HepG2 (cell line): ENCODE measurements around the gene HEXA. TPM values are rescaled to one million over a fixed set of nuclear protein-coding genes. Genes with fewer than 3 reads are reported as not detected.

ENCODE experiments used
- ATAC-seq: fragments of 200-7000 bp; cut with Tn5 transposase; 3 replicates; pipeline ENCODE4 v1.9.1; 2020; ENCODE audit warnings: mild to moderate bottlenecking, moderate library complexity
- BruUV-seq: library from RNA; stranded (reverse); fragments of 400-500 nt; replicated peaks from 2 replicates; lab custom pipeline; 2021; lab: Mats Ljungman, UMichigan
- CTCF ChIA-PET: fragments of 300-600 bp; formaldehyde crosslinking; extraction: SDS; loops from one replicate; lab custom pipeline; 2021; ENCODE audit warnings: low total read pairs, inconsistent platforms, low intra/inter-chr PET ratio; lab: Yijun Ruan, JAX
- POLR2A ChIA-PET: fragments of 350-600 bp; sonication (Branson Sonifier 250); formaldehyde crosslinking; loops from one replicate; lab custom pipeline; 2020; ENCODE audit warnings: antibody characterized with exemption, inconsistent platforms; lab: Yijun Ruan, JAX
- DNase-seq: peaks from one replicate; pipeline ENCODE4 v3.0.0-alpha.2; 2015; ENCODE audit warnings: low spot score
- FAIRE-seq: peaks from 3 replicates; lab custom pipeline; 2011; peaks lifted over from hg19 to GRCh38; lab: Jason Lieb, UNC
- H2AFZ ChIP-seq: one replicate; pipeline ENCODE4 v1.6.1; 2011; ENCODE audit warnings: low read length, inconsistent platforms
- H3K27ac ChIP-seq: fragments of 300-600 bp; 3 replicates; pipeline ENCODE4 v1.8.0; 2011; ENCODE audit warnings: mixed run types, mild to moderate bottlenecking, mixed read lengths, low read length, inconsistent platforms; ENCODE audit not compliant: insufficient read depth; ENCODE audit errors: extremely low read length
- H3K27me3 ChIP-seq, 2 experiments: fragments of 200-600 bp in 1 of 2; 2 replicates in 1 of 2; 3 replicates in 1 of 2; pipeline versions ENCODE4 v1.6.0 to v1.8.0; 2011; ENCODE audit warnings: low read length in 2 of 2, mild to moderate bottlenecking in 2 of 2, moderate library complexity in 2 of 2, inconsistent platforms in 1 of 2; ENCODE audit not compliant: insufficient read depth in 2 of 2, control insufficient read depth in 1 of 2
- H3K36me3 ChIP-seq, 2 experiments: fragments of 200-600 bp in 1 of 2; replicated peaks in 1 of 2; 2 replicates in 1 of 2; 3 replicates in 1 of 2; pipeline versions ENCODE4 v1.5.1 to v1.8.0; 2011; ENCODE audit warnings: low read length in 2 of 2, inconsistent platforms in 1 of 2; ENCODE audit not compliant: insufficient read depth in 2 of 2, control insufficient read depth in 1 of 2
- H3K4me1 ChIP-seq: 2 replicates; pipeline ENCODE4 v1.5.1; 2012; ENCODE audit warnings: low read length, inconsistent platforms; ENCODE audit not compliant: insufficient read depth
- H3K4me2 ChIP-seq: 2 replicates; pipeline ENCODE4 v1.6.0; 2011; ENCODE audit warnings: low read depth, low read length, inconsistent platforms
- H3K4me3 ChIP-seq, 3 experiments: fragments of 200-600 bp in 1 of 3; sonication (generic), shearing (Covaris generic) in 1 of 3; replicated peaks in 1 of 3; 2 replicates each; pipeline ENCODE4 v1.5.1; 2011 to 2016; ENCODE audit warnings: low read length in 3 of 3, inconsistent platforms in 2 of 3, low read depth in 2 of 3, mild to moderate bottlenecking in 2 of 3, control low read depth in 1 of 3, mixed read lengths in 1 of 3; ENCODE audit not compliant: insufficient read depth in 1 of 3
- H3K79me2 ChIP-seq: one replicate; pipeline ENCODE4 v1.6.1; 2011; ENCODE audit warnings: low read length, inconsistent platforms; ENCODE audit not compliant: insufficient read depth
- H3K9ac ChIP-seq: 2 replicates; pipeline ENCODE4 v1.6.0; 2011; ENCODE audit warnings: mild to moderate bottlenecking, low read depth, low read length, inconsistent platforms; ENCODE audit not compliant: insufficient read depth
- H3K9me3 ChIP-seq: 2 replicates; pipeline ENCODE4 v1.5.1; 2012; ENCODE audit warnings: mild to moderate bottlenecking, low read length
- H4K20me1 ChIP-seq: 2 replicates; pipeline ENCODE4 v1.6.0; 2011; ENCODE audit warnings: inconsistent platforms, mild to moderate bottlenecking, low read length, moderate library complexity; ENCODE audit not compliant: insufficient read depth
- ELF4 ChIP-seq: sonication (generic); formaldehyde crosslinking; IDR thresholded peaks from 2 replicates; pipeline ENCODE4 v1.5.0; 2020; ENCODE audit warnings: missing genetic modification reagents, mild to moderate bottlenecking, moderate library complexity, borderline replicate concordance
- FOXP1 ChIP-seq, 2 experiments: fragments of 450-650 bp in 1 of 2; IDR thresholded peaks; 2 replicates each; pipeline ENCODE4 v1.6.1; 2017 to 2018; ENCODE audit warnings: antibody characterized with exemption in 1 of 2
- KAT7 ChIP-seq: IDR thresholded peaks from 2 replicates; pipeline ENCODE4 v1.6.1; 2018; ENCODE audit warnings: borderline replicate concordance, missing compliant biosample characterization
- RFXANK ChIP-seq: IDR thresholded peaks from 2 replicates; pipeline ENCODE4 v1.6.1; 2016
- TSC22D2 ChIP-seq: sonication (generic); formaldehyde crosslinking; IDR thresholded peaks from 2 replicates; pipeline ENCODE4 v1.5.1; 2020; ENCODE audit warnings: missing genetic modification reagents, mild to moderate bottlenecking, borderline replicate concordance
- ZNF263 ChIP-seq: sonication (generic); formaldehyde crosslinking; IDR thresholded peaks from 2 replicates; pipeline ENCODE4 v1.4.0; 2020; ENCODE audit warnings: missing genetic modification reagents
- WGBS: methylation state at CpG from one replicate; pipeline ENCODE4 v1.1.6; 2017; ENCODE audit warnings: low lambda C conversion rate; 5-methylcytosine and 5-hydroxymethylcytosine counted together
- in situ Hi-C: cut with HindIII; loops from 2 replicates; pipeline ENCODE4 v1.10.0; 2017; ENCODE audit warnings: low pct_unique_long_range_greater_than_20kb; ENCODE audit not compliant: extremely low pct_ligation_motif_present
- intact Hi-C: fragments of 100-400 bp; cut with micrococcal nuclease; formaldehyde crosslinking; loops from one replicate; pipeline ENCODE4 v1.10.0; 2022; ENCODE audit not compliant: unreplicated experiment
- polyA plus RNA-seq, 8 experiments: library from polyadenylated mRNA; depleted of rRNA in 3 of 8; stranded (reverse) in 7 of 8; unstranded in 1 of 8; fragments of >200 nt; fragmentation: Illumina TruSeq in 4 of 8; extraction: Trizol in 4 of 8; gene quantifications; 2 replicates each; pipeline versions ENCODE4 v1.2.1 to v1.2.3, GENCODE V29; 2011 to 2016; ENCODE audit warnings: low read depth in 4 of 8, missing spikeins in 1 of 8, mixed read lengths in 1 of 8; ENCODE audit not compliant: insufficient read depth in 1 of 8
- total RNA-seq, 5 experiments: library from RNA; depleted of rRNA; stranded (reverse); fragments of >200 nt; fragmentation: Illumina TruSeq; extraction: Trizol; gene quantifications; 2 replicates each; pipeline ENCODE4 v1.2.3, GENCODE V29; 2016; ENCODE audit warnings: low read depth in 1 of 5
- TF ChIP-seq, protein P1 (sequence below): sonication (generic); formaldehyde crosslinking; IDR thresholded peaks from 2 replicates; pipeline ENCODE4 v1.5.0; 2020; ENCODE audit warnings: mild to moderate bottlenecking, missing genetic modification reagents, moderate library complexity
- TF ChIP-seq, protein P2 (sequence below): sonication (generic); formaldehyde crosslinking; IDR thresholded peaks from 2 replicates; pipeline ENCODE4 v1.5.1; 2020; ENCODE audit warnings: mild to moderate bottlenecking, missing genetic modification reagents, borderline replicate concordance

The HEXA gene
- total and polyA plus RNA-seq, 2 of the 13 experiments (the other 11 are each of a cell fraction or from before 2014, with no cell fraction given): 106 to 219 TPM

DNA sequence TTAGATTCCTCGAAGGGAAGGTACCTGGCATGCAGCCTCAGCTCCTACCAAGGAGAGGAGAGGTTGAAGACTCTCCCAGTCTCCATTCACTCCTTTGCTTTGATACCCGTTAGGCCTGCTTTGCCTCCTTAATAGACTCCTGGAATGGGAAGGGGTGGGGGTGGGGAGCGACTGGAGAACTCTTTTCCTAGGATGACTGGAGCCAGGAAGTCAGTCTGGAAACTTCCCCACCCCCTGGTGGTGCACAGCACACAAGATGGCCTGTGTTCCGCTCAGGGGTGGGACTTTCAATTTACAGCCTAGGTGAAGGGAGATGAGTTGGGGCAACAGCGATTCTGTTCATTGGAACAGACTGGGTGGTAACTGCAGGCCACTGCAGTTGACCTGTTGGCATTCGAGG, 34.5 kb downstream of the HEXA start:
- no peak overlapping the region for H2AFZ ChIP-seq
- ChIA-PET POLR2A (no interaction called here), CTCF (interaction anchor here (1.6 to 2.7 kb wide), 2 partner anchors 29 to 142 kb away, joined by 5 to 6 read pairs; no protein-coding TSS in a partner anchor)
- H3K4me3 ChIP-seq: no peak overlapping the region
- H3K79me2 ChIP-seq: no peaks in the 10 kb centered on the region
- peak; percentile 61 for ATAC-seq
- DNase-seq: no peak
- no TSS peak for BruUV-seq
- 84% methylated on average over 6 of the region's 6 CpGs for WGBS
- H3K27ac ChIP-seq: no peak overlapping the region
- H3K36me3 ChIP-seq: peaks cover 9 to 16% of the 10 kb centered on the region in 2 experiments
- no peaks in the 10 kb centered on the region for H4K20me1 ChIP-seq
- H3K9ac ChIP-seq: no peak overlapping the region
- no peak overlapping the region for H3K4me2 ChIP-seq
- in situ Hi-C loops: no loop called here
- TF ChIP-seq TSC22D2: no peak
- no peak for TF ChIP-seq ELF4 (CRISPR knock-in tag)
- TF ChIP-seq, protein P1, sequence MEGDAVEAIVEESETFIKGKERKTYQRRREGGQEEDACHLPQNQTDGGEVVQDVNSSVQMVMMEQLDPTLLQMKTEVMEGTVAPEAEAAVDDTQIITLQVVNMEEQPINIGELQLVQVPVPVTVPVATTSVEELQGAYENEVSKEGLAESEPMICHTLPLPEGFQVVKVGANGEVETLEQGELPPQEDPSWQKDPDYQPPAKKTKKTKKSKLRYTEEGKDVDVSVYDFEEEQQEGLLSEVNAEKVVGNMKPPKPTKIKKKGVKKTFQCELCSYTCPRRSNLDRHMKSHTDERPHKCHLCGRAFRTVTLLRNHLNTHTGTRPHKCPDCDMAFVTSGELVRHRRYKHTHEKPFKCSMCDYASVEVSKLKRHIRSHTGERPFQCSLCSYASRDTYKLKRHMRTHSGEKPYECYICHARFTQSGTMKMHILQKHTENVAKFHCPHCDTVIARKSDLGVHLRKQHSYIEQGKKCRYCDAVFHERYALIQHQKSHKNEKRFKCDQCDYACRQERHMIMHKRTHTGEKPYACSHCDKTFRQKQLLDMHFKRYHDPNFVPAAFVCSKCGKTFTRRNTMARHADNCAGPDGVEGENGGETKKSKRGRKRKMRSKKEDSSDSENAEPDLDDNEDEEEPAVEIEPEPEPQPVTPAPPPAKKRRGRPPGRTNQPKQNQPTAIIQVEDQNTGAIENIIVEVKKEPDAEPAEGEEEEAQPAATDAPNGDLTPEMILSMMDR (CRISPR knock-in tag): peak; percentile 43
- TF ChIP-seq FOXP1 (IDR thresholded peaks at IDR 0.05): no peak
- TF ChIP-seq FOXP1 (CRISPR knock-in tag; IDR thresholded peaks at IDR 0.05): no peak
- no peak for TF ChIP-seq ZNF263 (CRISPR knock-in tag)
- TF ChIP-seq, protein P2, sequence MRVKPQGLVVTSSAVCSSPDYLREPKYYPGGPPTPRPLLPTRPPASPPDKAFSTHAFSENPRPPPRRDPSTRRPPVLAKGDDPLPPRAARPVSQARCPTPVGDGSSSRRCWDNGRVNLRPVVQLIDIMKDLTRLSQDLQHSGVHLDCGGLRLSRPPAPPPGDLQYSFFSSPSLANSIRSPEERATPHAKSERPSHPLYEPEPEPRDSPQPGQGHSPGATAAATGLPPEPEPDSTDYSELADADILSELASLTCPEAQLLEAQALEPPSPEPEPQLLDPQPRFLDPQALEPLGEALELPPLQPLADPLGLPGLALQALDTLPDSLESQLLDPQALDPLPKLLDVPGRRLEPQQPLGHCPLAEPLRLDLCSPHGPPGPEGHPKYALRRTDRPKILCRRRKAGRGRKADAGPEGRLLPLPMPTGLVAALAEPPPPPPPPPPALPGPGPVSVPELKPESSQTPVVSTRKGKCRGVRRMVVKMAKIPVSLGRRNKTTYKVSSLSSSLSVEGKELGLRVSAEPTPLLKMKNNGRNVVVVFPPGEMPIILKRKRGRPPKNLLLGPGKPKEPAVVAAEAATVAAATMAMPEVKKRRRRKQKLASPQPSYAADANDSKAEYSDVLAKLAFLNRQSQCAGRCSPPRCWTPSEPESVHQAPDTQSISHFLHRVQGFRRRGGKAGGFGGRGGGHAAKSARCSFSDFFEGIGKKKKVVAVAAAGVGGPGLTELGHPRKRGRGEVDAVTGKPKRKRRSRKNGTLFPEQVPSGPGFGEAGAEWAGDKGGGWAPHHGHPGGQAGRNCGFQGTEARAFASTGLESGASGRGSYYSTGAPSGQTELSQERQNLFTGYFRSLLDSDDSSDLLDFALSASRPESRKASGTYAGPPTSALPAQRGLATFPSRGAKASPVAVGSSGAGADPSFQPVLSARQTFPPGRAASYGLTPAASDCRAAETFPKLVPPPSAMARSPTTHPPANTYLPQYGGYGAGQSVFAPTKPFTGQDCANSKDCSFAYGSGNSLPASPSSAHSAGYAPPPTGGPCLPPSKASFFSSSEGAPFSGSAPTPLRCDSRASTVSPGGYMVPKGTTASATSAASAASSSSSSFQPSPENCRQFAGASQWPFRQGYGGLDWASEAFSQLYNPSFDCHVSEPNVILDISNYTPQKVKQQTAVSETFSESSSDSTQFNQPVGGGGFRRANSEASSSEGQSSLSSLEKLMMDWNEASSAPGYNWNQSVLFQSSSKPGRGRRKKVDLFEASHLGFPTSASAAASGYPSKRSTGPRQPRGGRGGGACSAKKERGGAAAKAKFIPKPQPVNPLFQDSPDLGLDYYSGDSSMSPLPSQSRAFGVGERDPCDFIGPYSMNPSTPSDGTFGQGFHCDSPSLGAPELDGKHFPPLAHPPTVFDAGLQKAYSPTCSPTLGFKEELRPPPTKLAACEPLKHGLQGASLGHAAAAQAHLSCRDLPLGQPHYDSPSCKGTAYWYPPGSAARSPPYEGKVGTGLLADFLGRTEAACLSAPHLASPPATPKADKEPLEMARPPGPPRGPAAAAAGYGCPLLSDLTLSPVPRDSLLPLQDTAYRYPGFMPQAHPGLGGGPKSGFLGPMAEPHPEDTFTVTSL (CRISPR knock-in tag): no peak
- no peak for TF ChIP-seq RFXANK (CRISPR knock-in tag)
- no peak for TF ChIP-seq KAT7 (CRISPR knock-in tag)
- intact Hi-C loops: loop anchor here (10.0 kb wide), 1 partner anchor 193 kb away; no protein-coding TSS in a partner anchor
- H3K27me3 ChIP-seq: no peaks in the 10 kb centered on the region
- no peak for FAIRE-seq
- no peaks in the 10 kb centered on the region for H3K9me3 ChIP-seq
- peaks cover 9% of the 10 kb centered on the region; the same call in 1 of the 2 replicates for H3K4me1 ChIP-seq
